Stimulated activated CD4-positive, alpha-beta T cell treated with anti-CD3 and anti-CD28 coated beads, Interleukin-15, amount 100 ng/mL, for 24 hours (primary cell): ENCODE measurements around the gene GAPDH.
"Not testable (repeated sequence)": the region's sequence is repeated elsewhere in the genome, so short reads cannot be mapped to it uniquely, and the experiment has no call there.

Experiments used
- DNase-seq: peaks from one replicate; pipeline ENCODE4 v3.0.0-alpha.2; 2020

Gene GAPDH

DNA sequence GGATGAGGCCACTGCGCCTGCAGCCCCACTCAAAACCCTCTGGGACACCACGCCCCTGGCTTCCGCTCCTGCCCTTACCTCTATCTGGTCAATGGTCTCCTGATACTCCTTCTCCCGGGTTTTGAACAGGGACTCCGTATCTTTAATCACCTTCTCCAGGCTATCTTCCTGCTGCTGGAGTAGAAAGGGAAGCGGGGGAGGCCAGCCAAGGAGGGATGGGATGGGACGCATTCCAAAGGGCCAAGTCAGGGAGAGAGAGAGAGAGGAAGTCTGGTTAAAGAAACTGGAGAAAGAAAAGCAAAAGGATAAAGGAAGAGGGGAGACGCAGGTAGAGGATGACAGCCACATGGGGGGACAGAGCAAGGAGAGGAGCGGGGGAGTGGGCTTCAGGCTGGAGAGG is 13.7 kb downstream of the GAPDH start:
- DNase-seq = no peak

- DNase-seq = no peak
Observed at GRCh38 chr12:6548556-6548955, 14.2 kb downstream of the GAPDH start.

GRCh38 chr12:6548966-6549683 is 14.8 kb downstream of the GAPDH start:
- DNase-seq = no peak

- no peak for DNase-seq
Observed at GRCh38 chr12:6549684-6550151, 15.4 kb downstream of the GAPDH start.

- DNase-seq = no peak
Observed at GRCh38 chr12:6550294-6551062, 16.2 kb downstream of the GAPDH start.

- DNase-seq = no peak
Observed at GRCh38 chr12:6551063-6551461, 16.7 kb downstream of the GAPDH start.

DNA sequence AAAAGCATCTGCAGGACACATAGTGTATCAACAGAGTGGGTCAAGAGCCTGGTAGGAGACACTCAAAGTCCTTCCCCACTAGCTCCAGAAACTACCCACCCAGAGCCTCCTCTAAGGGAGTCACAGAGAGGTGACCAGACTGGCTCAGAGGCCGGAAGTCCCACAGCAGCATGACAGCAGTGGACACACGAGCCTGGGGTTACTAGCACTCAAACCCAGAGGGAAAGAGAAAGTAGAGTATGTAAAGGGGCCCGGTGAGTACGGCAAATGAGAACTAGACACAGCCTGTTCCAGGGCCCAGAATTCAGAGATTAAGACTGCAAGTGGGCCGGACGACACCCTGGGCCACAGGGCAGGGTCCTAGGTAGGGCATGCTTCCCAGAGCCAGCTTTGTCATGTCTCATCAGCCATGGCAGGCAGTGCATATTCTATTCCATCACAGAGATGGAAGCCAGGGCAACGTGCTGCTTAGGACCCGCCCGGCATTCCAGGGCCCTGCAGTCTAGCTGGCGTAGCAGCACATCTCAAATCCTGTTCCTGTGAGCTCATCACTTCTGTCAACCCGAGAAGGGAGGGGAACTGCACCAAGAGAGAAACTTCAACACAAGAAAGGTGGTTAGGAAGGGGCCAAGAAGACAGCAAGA is 17.3 kb downstream of the GAPDH start:
- no peak for DNase-seq

GRCh38 chr12:6552140-6552551 is 17.8 kb downstream of the GAPDH start:
- DNase-seq = no peak

- DNase-seq = no peak
Observed at GRCh38 chr12:6553051-6553868, 18.9 kb downstream of the GAPDH start.

DNA sequence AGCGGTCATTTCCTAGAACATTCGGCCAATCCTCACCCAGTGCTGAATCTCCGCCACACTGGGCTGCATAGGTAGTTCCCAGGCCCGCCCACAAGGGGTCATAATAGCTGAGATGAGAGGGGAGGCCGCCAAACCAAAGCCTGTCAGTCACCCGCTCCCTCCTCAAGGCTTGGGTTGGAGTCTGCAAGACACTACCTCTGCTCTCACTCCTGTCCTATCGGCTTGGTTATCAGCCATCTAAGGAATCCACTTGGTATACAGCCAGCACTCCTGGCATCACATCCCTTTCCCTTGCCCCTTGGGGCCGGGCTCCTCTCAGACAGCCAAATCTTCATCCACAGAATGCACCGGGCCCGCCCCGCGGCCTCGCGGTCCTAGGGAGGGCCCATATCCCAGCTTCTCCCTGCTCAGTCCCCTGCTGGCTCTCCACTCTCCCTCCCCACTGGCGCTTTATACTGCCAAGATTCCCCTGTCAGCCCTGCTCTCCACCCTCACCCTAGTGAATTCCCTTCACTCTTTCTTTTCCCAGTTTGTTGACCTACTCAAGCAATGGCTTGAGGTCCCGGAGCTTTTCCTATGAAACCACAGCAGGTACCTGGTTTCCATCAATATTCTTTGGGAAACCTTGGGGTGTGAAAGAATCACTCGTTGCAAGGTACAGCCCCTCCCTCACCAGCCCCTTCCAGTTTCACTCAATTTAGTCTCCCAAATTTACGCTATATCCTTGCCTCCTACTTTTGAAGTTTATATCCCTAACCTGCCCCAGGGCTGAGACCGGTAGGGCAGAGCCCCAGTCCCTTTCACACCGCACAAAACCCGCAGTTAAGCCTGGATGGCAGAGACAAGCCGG is 20.1 kb downstream of the GAPDH start:
- DNase-seq = peak; percentile 87

GRCh38 chr12:6555018-6555691 is 20.8 kb downstream of the GAPDH start:
- DNase-seq = peak; percentile 50

DNA sequence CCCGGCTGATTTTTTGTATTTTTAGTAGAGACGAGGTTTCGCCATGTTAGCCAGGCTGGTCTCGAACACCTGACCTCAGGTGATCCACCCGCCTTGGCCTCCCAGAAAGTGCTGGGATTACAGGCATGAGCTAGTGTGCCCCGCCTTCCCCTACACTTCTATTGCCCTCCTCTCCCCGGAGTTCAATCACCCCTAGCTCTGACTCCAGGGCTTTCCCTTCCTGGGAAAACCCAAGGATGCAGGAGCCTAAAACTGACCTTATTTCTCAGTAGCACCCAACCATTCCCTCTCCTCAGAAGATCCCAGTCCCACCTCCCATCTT is 22.1 kb downstream of the GAPDH start:
- not testable (repeated sequence) for DNase-seq

DNA sequence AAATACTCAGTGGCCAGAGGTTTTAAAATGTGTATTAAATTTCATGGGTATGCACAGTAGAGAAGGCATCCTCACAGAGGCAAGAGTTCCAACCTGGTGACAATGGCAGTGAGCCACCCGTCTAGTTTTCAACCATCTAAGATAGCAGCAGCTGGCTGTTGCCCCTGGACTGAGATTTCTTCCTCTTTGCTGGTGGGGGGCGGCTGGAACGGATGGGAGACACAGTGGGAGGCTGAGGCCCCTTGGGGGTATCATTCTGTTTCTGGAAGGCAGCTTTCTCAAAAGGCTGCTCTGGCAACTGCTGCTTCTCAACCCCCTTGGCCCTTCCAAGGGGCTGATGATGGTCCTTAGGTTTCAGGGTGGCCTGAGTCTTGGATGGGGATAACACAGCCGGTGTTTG is 22.5 kb downstream of the GAPDH start:
- no peak for DNase-seq

GRCh38 chr12:6558014-6558760 is 23.9 kb downstream of the GAPDH start:
- peak; percentile 56 for DNase-seq

DNA sequence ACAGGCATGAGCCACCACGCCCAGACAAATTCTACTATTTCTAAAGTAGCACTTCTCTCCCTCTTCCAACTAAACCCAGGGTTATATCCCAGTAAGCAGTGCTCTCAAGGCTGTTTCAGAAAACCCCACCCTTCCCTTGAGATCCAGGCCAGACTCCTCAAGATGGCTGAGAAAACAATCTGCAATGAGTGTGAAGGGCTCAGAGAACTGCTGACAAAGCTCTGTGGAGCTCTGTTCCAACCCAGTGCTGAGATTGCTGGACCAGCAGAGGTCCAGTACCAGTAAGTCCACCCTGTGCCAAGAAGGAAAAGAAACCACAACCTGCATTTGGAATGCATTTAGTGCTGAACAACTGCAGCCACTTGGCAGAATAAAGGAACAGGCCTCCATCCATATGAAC is 25.2 kb downstream of the GAPDH start:
- DNase-seq = no peak

DNA sequence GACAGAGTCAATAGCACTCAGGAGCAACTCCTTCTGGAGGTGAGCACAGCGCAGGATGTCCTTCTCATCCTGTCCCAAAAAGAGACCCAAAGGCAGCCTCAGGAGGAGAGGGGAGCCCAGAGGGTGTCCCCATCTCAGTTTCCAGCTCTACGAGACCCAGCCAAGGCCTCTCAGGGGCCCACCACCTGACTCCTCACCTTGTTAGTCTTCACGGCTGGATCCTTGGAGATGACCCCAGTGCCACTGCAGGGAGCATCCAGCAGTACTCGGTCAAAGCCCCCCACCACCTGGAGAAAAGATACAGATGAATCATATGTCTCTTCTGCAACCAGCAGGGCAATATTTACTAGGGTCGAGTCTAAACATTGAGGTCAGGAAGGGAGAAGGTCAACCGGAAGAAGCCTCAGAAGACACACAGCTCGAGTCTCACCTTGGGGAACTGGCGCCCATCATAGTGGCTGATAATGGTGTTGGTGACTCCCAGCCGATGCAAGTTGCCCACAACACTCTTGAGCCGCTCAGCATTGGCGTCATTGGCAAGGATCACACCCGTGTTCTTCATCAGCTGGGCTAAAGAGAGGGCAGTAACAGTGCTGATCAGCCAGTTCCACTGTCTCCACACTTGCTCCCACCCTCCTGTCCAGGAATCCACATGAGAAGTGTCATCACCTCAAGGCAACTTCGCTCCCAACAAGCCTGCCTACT is 26.3 kb downstream of the GAPDH start:
- DNase-seq = no peak

- DNase-seq = no peak
Observed at GRCh38 chr12:6562881-6563280, 28.6 kb downstream of the GAPDH start.

- DNase-seq = peak; percentile 80
Observed at GRCh38 chr12:6563448-6564050, 29.2 kb downstream of the GAPDH start.

DNA sequence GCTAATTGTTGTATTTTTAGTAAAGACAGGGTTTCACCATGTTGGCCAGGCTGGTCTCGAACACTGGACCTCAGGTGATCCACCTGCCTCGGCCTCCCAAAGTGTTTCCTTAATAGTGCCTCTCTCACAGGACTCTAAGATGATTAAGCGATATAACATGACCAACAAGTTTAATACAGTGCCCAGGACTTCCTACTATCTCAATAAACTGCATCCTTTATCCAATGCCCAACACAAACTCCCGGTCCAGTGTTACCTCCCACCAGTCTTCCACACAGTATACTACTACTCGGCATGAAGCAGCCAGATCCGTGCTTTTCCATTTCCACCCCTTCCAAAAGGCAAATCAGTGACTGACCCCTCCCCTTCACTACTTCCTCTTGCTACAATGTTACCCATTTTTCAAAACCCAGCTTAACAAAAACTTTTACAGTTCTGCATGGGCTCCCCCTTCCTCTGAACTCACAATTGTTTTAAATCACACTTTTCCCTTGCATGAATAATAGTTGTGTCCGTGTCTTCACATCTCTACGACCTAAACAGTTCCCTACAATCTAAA is 32.9 kb downstream of the GAPDH start:
- no peak for DNase-seq
